GM19240 (cell line): ENCODE results near the gene C8B.

Experiments used
- DNase-seq: peaks from one replicate; pipeline ENCODE4 v3.0.0; 2011; ENCODE audit warnings: low spot score; ENCODE audit not compliant: insufficient read length

C8B gene

GRCh38 chr1:56931686-56932085 is 34.1 kb downstream of the C8B start:
- no peak for DNase-seq

- no peak for DNase-seq
Observed at GRCh38 chr1:56931211-56931610, 34.6 kb downstream of the C8B start.

DNA sequence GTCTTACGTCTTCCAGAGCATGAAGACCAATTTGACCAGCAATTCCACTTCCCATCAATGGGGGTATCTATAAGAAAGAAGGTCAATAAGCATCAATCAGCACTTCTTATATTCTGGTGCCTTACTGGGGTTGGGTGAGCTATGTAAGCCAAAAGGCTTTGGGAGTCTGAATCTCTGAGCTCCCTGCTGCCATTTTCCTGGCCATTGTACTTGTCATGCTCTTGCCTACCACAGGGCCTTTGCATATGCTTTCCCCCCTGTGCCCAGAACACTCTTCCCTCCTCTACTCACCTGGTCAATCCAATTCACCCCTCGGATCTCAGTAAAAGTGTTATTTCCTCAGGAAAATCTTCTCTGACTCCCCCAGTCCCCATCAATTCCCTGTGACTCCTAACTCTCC is 36.3 kb downstream of the C8B start:
- DNase-seq: no peak

- DNase-seq: no peak
Observed at GRCh38 chr1:56927986-56928385, 37.8 kb downstream of the C8B start.

GRCh38 chr1:56927171-56927570 is 38.6 kb downstream of the C8B start:
- DNase-seq: no peak

DNA sequence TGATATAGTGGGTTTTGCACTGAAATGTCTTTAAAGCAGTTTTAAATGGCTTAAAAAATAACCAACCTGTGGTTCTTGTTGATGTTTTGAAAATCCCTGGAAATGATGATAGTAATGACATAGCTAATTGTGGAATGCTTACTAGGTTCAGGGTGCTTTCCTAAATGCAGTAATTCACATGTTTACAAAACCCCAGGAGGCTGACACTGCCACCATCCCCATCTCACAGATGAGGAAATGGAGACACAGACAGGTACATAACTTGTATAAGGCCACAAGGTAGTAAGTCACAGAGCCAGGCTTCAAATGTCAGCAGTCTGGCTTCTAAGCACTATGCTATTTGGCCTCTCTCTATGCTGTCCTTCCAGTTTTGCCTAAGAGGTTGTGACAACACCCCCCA is 40.6 kb downstream of the C8B start:
- DNase-seq: no peak

GRCh38 chr1:56924116-56924515 is 41.7 kb downstream of the C8B start:
- DNase-seq: no peak

GRCh38 chr1:56923201-56923600 is 42.6 kb downstream of the C8B start:
- no peak for DNase-seq

DNA sequence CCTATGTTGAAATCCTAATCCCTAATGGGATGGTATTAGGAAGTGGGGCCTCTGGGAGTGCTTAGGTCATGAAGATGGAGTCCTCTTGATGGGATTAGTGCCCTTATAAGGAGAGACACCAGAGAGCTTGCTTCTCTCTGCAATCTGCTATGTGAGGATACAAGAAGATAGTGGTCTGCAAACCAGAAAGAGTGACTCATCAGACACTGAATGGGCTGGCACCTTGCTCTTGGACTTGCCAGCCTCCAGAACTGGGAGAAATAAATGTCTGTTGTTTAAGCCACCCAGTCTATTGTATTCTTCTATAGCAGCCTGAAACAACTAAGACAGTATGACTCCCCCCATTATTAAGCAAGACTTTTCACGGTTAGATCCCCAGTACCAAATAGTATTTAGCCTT is 43.3 kb downstream of the C8B start:
- no peak for DNase-seq

DNA sequence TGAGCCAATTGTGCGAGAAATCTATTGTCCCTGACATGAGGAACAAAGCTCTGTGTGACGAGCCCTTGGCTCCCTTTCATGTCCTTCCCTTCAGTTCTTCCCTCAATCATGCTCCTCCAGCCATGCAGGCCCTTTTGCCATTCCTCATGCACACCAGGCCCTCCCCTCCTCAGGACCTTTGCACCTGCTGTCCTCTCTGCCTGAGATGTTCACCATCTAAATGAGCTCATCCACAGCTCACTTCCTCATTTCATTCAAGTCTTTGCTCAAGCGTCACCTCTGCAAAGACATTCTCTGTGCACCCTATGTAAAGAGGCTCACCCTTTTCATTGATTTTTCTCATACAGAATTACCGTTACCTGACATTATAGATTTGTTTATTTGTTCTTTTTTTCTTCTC is 43.7 kb downstream of the C8B start:
- no peak for DNase-seq

DNA sequence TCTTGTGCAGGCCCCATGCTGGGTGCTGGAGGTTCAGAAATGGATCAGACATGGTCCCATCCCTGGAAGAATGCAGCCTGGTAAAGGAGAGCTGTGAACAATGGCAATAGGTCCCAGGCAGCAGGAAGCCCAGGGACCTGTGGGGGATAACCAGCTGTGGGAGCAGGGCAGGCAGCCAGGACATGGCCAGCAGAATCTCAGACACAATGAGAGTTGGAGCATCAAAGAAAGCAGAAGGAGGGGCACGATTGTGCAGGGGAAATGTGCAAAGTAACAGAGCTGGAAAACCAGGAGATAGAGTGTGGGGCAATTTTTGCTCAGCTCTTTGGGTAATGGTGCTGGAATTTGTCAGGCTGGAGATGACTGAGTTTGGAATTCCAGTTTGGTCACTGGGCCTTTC is 44.3 kb downstream of the C8B start:
- no peak for DNase-seq

GRCh38 chr1:56920591-56921001 is 45.2 kb downstream of the C8B start:
- DNase-seq: no peak

- no peak for DNase-seq
Observed at GRCh38 chr1:56917356-56917755, 48.5 kb downstream of the C8B start.

DNA sequence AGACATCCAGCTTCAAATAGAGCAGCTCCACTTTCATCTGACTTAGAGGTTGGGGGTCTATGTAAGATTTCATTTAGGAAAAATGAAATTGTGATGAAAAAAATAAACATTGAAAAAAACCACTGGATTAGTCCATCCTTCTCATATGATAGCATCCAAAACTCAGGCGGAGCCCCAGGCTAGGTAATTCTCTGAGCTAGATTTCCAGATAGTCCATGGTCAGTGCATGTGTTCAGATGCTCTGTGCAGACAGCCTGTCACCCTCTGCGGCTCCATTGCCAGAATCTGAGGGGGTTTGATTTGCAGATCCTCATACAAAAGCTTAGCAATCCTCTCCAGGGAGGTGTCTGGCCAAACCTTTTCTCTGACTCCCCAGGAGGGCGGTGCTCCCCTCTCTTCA is 49.2 kb downstream of the C8B start:
- no peak for DNase-seq

- no peak for DNase-seq
Observed at GRCh38 chr1:56915960-56916359, 49.9 kb downstream of the C8B start.

- DNase-seq: no peak
Observed at GRCh38 chr1:56912325-56912724, 53.5 kb downstream of the C8B start.

DNA sequence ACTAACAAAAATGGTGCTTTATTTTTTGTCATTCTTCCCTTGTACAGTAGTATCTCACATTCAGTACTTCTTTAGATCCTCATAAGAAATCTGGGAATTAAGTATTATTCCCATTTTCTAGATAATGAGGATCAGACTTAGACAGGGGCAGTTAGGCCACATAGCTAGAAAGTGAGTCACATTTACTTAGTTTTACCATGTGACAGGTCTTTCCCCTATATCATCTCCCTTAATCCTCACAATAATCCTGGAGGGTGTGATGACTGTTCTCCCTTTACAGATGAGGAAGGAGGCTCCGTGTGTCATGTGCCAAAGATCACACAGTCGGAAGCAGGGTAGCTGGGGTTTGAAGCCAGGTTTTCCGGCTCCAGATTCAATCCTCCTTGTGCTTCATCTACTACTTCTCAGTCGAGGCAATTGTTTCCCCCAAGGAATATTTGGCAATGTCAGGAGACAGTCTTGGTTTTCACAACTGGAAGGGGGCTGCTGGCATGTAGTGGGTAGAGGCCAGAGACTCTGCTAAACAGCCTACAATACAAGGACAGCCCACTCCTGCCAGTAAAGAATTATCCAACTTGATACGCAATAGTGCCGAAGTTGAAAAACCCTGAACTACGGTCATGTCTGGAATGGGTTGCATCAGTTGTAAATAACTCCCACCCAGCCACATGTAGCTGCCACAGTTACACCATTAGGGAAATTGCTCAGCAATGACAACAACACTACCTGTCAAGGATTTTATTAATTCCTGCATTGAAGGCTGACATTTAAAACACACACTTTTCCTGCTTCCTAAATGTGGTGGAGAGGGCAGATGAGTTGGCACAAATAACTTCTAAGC is 54.5 kb downstream of the C8B start:
- no peak for DNase-seq

GRCh38 chr1:56910441-56910985 is 55.3 kb downstream of the C8B start:
- DNase-seq: no peak

DNA sequence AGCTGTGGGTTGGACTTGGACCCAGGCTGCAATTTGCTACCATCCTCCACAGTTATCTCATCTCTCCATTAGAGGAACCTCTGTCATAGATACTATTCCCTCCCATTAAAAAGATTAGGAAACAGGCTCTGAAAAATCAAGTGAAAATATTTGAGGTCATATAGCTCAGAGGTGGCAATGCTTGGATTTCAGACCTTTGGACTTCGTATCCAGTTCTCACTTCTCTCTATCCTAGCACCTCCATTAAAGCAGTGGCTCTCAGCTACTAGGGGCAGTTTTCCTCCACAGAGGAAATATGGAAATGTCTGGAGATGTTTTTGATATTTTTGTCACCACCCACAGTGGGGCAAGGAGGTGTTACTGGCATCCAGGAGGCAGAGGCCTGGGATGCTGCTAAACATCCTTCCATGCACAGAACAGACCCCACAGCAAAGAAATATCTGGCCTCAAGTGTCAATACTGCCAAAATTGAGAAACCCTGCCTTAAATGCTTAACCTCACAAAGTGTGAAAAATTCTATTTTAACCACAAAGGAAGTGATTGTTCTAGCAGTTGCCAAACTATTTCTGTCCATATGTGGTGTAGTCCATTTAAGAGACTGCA is 57.1 kb downstream of the C8B start:
- no peak for DNase-seq

- no peak for DNase-seq
Observed at GRCh38 chr1:56905667-56906066, 60.1 kb downstream of the C8B start.

DNA sequence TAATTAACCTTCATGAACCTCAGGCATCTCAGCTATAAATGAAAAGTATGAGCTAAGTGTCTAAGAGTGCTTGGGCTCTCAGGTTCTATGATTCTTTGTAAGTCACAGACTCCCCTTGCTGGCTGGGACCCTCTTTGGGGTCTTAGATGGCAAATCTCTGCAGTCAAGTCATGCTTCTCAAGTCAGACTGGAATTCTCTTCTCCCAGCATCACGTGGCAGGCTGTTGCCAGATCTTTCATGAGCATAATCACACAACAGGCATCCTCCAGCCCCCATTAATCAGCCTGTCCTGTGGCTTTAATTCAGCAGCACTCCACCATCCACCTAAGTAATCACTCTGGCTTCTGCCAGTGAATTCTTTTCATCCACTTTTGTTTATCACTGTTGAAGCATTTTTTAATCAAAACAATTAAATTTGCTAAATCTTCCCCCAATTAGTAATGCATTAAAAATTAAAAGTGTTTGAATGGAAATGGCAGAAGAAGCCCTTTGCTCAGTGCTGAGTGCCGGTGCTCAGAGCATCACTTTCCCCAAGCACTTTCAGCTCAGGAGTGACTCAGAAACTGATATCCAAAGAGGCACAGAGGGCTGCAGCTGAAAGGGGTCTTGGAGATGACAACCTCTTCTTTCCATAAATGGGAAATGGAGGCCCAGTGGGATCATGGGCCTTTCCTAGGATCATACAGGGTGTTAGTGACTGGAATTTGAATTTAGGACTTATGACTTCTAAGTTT is 61.0 kb downstream of the C8B start:
- DNase-seq: no peak

GRCh38 chr1:56903778-56904177 is 62.0 kb downstream of the C8B start:
- DNase-seq: no peak
